Measurements from ENCODE around the gene P2RY14.
A peak's percentile ranks its signal among the peaks of the same experiment; 100 is the strongest.

The P2RY14 gene

GRCh38 chr3:151300539-151300938 is 22.2 kb upstream of the P2RY14 start:
- DNase-seq, result no peak

DNA sequence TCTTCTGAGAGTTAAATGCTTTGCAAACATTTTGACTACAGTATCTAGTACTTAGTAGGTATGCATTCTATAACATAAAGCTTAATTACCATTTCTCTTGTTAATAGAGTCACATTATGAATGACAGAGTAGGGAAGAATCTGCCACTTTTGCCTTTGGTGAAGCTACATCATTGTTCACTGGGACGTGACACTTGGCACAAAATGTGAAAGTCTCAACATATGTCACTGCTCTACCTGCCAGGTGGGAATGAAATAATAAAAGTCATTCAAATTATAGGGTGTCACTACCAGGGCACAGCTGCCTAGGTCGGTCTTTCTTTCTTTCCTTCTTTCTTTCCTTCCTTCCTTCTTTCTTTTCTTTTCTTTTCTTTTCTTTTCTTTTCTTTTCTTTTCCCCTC is 20.7 kb upstream of the P2RY14 start:
- no peak for DNase-seq

- no peak for DNase-seq
Observed at GRCh38 chr3:151297429-151297828, 19.1 kb upstream of the P2RY14 start.

- no peak for DNase-seq
Observed at GRCh38 chr3:151296226-151296625, 17.9 kb upstream of the P2RY14 start.

DNA sequence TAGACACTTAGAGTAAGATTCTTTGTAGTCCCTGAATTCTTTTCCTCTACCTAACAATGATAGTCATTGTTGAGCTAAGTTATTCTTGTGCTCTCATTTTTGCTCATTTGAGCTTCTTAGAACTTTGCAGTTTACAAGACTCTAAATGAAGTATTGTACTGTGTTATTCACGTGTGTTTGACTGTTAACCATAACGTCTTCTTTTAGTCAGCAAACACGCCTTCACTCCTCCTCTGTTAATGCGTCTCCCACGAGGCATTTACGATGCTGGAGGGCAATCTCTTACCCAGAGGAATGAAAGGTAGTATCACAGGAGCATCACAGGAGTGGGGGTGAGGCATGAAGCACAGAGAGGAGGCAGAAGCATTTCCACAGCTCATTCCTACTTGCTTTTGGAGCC is 14.8 kb upstream of the P2RY14 start:
- DNase-seq, result no peak

GRCh38 chr3:151290673-151291072 is 12.3 kb upstream of the P2RY14 start:
- peak; percentile 69 to 80 for DNase-seq

DNA sequence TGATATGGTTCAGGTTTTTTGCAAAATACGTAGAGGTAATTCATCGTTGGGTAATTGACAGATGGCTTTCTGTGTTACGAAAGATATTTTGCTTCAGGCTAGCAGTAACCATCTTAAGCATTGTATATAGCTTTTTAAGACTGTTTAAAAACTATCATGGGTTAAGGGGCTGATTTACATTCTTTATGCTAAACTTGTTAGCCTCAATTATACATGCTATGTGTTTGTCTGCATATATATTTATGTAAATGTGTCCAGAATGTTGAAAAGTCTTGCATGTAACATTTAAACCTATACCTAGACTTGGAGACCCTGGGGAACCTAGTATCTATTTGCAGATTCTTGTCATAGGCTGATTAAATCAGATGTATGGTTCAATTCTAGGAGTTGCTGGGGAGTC is 11.1 kb upstream of the P2RY14 start:
- peak in 1 of 2 experiments; percentile 28 for DNase-seq

GRCh38 chr3:151285940-151286339 is 7.6 kb upstream of the P2RY14 start:
- DNase-seq, result no peak

DNA sequence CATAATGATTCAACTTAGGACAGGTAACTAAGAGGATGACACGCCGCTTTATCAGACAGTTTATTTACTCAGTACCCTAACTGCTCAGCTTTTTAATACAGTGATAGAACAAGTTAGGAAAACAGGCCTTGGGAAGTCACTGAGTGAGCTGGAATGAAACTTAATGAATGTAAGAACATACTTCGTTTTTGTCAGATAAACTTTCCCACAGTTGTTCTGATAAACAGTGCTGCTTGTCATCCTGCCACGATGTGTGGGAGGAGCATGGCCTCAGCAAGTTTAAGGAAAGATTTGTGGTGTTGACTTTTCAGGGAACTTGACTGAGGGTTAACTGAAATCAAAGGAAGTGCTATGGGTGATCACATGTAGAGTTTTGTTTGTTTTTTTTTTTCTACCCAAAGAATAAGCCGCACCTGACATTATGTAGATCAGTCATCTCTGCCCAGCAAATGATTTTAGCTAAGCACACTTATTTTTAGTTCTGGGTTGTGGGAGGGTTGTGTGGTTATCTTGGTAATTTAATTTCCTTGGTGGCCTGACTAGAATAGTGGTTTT is 5.6 kb upstream of the P2RY14 start:
- DNase-seq, result no peak

DNA sequence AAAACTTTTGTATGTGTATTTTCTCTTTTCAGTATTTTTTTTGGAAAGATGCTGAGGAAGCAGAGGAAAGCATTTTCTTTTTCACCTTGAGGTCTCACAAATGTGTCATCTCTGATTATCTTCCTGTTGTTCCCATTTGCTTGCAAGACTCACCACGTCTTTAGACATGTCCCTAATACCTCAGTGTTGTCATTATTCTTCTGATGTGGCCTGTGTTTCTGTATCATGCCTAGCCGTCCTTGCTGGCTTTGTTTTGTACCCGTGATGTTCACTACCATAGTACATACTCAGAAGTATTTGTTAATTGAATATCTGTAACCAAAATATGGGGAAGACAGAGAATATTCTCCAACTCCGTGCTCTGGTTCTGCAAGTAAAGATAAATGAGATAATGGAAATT is 5.0 kb upstream of the P2RY14 start:
- no peak for DNase-seq

DNA sequence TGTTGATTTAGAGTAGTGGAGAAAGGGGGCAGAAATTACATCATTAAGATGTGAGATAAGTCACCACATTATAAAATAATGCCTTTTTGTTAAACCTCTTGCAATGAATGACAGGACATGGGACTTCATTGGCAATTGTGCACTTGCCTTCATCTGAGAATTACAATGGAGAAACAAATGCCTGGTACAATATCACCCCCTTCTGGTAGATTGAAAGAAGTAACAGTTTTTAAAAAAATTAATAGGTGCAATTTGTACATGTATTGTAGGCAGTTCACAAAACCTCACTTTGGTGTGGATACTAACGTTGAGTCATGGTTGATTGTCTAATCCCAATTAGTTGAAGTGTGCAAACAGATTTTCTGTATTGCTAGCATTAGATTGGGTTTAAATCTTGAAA is 4.6 kb upstream of the P2RY14 start:
- peak; percentile 88 to 91 for DNase-seq

DNA sequence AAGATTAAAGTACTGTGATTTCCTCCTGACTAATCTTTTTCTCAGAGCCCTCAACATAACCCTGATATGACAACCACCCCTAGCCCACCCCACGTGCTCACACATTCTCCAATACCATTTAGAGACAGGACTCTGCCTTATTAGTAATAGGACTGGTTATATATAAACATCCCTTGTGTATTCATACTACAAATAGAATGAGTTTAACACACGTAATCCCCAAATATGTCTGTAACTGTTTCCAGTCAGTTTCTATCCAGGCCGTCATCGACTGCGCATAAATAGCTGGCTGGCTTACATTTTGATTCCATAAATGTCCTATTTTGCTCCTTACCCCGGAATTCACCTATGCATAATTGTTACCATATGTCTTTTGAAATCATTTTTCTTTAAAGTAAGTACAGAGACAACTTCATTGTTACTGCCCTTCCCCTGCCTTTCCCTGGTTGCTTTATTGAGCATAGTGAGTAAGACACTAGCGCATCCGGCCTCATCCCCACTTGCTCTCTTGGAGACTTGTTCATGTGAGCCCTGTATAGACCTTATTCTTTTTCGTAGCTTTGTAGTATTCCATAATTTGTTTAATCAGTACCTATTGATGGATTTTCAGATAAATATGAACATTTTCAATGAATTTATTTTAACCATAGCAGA is 3.5 kb upstream of the P2RY14 start:
- DNase-seq, result no peak

- DNase-seq, result no peak
Observed at GRCh38 chr3:151276687-151277042, 1.7 kb downstream of the P2RY14 start.

- no peak for DNase-seq
Observed at GRCh38 chr3:151276038-151276686, 2.2 kb downstream of the P2RY14 start.

- DNase-seq, result no peak
Observed at GRCh38 chr3:151275091-151275490, 3.3 kb downstream of the P2RY14 start.

DNA sequence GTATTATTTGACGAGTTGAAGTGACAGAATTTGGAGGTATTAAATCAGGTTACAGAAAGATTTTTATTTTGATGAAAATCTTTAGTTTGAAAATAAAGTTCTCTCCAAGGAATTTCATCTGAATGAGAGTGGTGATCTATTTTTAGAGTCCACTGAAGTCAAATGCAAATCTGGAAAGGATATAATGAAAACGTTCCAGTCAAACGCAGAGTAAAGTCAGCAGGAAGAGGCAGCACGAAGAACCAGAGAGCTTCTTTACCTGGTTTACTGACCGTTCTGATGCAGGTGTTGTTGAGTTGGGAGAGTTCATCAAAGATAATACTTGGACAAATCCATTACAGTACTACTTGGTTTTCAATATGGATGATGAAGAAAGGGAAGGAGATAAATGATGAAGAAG is 8.7 kb downstream of the P2RY14 start:
- no peak for DNase-seq

DNA sequence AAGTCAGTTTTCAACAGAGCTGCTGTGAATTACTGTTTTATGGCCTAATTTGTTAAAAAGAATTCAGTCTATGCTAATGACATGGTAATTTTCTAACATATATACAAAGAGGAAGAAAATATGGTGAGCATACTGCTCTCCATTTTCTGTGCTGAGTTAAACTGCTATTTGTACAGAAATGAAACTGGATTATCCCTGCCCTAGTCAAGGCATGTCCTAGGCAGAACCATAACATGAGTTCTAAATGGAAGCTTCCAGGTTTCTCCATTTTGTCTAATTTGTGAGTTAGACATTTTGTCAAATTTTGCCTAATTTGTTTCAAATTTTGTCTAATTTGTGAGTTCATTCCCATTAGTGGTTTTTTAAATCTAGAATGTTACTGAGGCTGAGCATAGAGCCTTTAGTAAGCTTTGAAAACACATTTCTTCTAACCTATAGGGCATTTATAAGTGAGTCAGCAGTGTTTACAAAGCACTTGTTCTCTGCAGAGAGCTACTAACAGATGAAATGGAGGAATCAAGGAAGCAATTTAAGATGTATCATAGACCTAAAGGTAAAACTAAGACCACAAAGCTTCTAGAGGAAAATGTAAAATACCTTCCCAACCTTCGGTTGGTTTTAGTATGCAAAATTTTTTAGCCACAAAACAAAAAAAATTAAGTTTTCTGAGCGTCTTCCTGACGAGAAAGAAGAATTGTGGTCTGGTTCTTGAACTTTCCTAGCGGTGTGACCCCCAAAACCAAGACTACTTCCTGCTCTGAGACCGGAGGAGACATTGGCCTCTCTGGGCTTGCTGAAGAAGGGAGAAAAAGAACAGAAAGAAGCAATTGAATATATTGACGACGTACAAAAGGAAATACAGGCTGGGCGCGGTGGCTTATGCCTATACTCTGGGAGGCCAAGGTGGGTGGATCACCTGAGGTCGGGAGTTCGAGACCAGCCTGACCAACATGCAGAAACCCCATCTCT is 9.8 kb downstream of the P2RY14 start:
- no peak for DNase-seq

GRCh38 chr3:151267066-151267465 is 11.3 kb downstream of the P2RY14 start:
- no peak for DNase-seq

- peak; percentile 52 to 66 for DNase-seq
Observed at GRCh38 chr3:151265866-151266265, 12.5 kb downstream of the P2RY14 start.

GRCh38 chr3:151265166-151265565 is 13.2 kb downstream of the P2RY14 start:
- peak in 1 of 2 experiments; percentile 25 for DNase-seq

DNA sequence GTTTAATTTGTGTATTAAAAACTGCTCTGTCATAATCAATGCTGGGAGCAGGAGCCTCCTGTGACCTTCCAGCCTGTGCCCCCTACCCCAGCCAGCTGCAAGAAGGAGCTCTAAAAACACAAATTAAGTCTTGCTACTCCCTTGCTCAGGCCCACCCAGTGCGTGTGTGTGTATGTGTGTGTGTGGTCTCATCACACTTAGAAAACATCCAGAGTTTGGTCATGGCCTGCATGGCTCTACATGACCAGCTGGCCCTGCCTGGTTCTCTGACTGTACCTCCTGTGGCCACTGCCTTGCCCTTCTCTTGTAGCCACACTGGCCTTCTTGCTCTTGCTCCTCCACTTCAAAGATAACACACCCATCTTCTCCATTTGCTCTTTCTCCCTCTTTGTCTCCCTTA is 13.7 kb downstream of the P2RY14 start:
- peak in 1 of 2 experiments; percentile 3 for DNase-seq

DNA sequence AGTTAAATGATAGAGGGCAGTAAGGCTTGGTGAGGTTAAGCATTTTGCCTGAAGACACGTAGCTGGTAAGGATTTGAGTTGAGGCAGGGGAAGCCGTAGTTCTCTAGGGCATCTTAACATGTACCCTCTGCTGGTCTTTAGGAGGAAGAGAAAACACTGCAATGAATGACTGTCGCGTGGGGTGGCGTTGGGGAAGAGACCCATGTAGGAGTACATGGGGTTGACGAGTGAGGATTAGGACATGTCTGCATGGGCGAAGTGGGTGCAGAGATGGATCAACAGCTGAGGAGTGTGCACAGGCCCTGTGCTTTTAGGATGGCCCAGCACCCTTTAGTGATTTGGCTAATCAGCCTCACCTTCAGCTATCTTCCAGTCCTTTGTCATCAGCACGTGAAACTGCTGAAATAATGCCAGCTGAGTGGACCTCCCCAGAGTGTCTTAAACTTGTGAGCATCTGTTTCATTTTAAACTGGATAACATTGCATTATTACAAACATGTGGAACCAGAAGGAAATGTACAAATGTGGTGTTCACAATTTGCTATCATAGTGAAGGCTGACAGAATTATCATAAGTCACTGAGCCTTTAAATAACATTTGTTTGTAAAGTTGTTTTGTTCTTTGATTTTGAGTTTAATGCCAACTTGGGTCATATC is 15.3 kb downstream of the P2RY14 start:
- DNase-seq, result no peak

GRCh38 chr3:151259664-151260063 is 18.7 kb downstream of the P2RY14 start:
- DNase-seq, result no peak
